HEK293T (cell line): ENCODE results near the gene TTC38.
A peak's percentile ranks its signal among the peaks of the same experiment; 100 is the strongest.

Experiments used
- CTCF ChIA-PET: fragments of 350-600 bp; formaldehyde crosslinking; extraction: SDS; loops from one replicate; lab custom pipeline; 2021; ENCODE audit warnings: antibody characterized with exemption, inconsistent platforms; lab: Yijun Ruan, JAX
- POLR2A ChIA-PET: fragments of 350-600 bp; formaldehyde crosslinking; extraction: SDS; loops from one replicate; lab custom pipeline; 2020; ENCODE audit warnings: antibody characterized with exemption, inconsistent platforms; lab: Yijun Ruan, JAX
- DNase-seq: peaks from one replicate; pipeline ENCODE4 v3.0.0; 2012; ENCODE audit warnings: mixed read lengths; ENCODE audit errors: extremely low spot score
- ARNT ChIP-seq: fragments of 450-650 bp; IDR thresholded peaks from 2 replicates; pipeline ENCODE4 v1.6.1; 2017; ENCODE audit warnings: mild to moderate bottlenecking
- BHLHE40 ChIP-seq: fragments of 450-650 bp; IDR thresholded peaks from 2 replicates; pipeline ENCODE4 v1.6.1; 2016; ENCODE audit warnings: mild to moderate bottlenecking, moderate library complexity, borderline replicate concordance
- CTBP1 ChIP-seq: fragments of 450-650 bp; IDR thresholded peaks from 2 replicates; pipeline ENCODE4 v1.6.1; 2016; ENCODE audit warnings: borderline replicate concordance
- ELF4 ChIP-seq: fragments of 450-650 bp; IDR thresholded peaks from 2 replicates; pipeline ENCODE4 v1.6.1; 2017; ENCODE audit warnings: antibody characterized with exemption
- FOXA1 ChIP-seq: fragments of 450-650 bp; IDR thresholded peaks from 2 replicates; pipeline ENCODE4 v1.6.1; 2016; ENCODE audit warnings: mild to moderate bottlenecking
- FOXK2 ChIP-seq: fragments of 450-650 bp; IDR thresholded peaks from 2 replicates; pipeline ENCODE4 v1.6.1; 2016; ENCODE audit warnings: mild to moderate bottlenecking
- FOXM1 ChIP-seq: fragments of 450-650 bp; IDR thresholded peaks from 2 replicates; pipeline ENCODE4 v1.6.1; 2017; ENCODE audit warnings: mild to moderate bottlenecking, borderline replicate concordance
- HDGF ChIP-seq: fragments of 450-650 bp; IDR thresholded peaks from 2 replicates; pipeline ENCODE4 v1.6.1; 2017; ENCODE audit warnings: antibody characterized with exemption, borderline replicate concordance
- L3MBTL2 ChIP-seq: fragments of 450-650 bp; conservative IDR thresholded peaks from 2 replicates; pipeline ENCODE4 v1.6.1; 2016; ENCODE audit warnings: mild to moderate bottlenecking
- LEF1 ChIP-seq: fragments of 450-650 bp; IDR thresholded peaks from 2 replicates; pipeline ENCODE4 v1.6.1; 2017; ENCODE audit warnings: mild to moderate bottlenecking, borderline replicate concordance
- NFRKB ChIP-seq: fragments of 450-650 bp; IDR thresholded peaks from 2 replicates; pipeline ENCODE4 v1.6.1; 2016; ENCODE audit warnings: mild to moderate bottlenecking, moderate library complexity
- SP1 ChIP-seq: fragments of 450-650 bp; IDR thresholded peaks from 2 replicates; pipeline ENCODE4 v1.6.1; 2017
- SUZ12 ChIP-seq: fragments of 450-650 bp; IDR thresholded peaks from 2 replicates; pipeline ENCODE4 v1.6.1; 2016; ENCODE audit warnings: mild to moderate bottlenecking
- TARDBP ChIP-seq: fragments of 450-650 bp; IDR thresholded peaks from 2 replicates; pipeline ENCODE4 v1.6.1; 2016
- ZNF384 ChIP-seq: fragments of 450-650 bp; IDR thresholded peaks from 2 replicates; pipeline ENCODE4 v1.6.1; 2016
- TF ChIP-seq, protein P1 (sequence below): fragments of 450-650 bp; IDR thresholded peaks from 2 replicates; pipeline ENCODE4 v1.6.1; 2016

The TTC38 gene

DNA sequence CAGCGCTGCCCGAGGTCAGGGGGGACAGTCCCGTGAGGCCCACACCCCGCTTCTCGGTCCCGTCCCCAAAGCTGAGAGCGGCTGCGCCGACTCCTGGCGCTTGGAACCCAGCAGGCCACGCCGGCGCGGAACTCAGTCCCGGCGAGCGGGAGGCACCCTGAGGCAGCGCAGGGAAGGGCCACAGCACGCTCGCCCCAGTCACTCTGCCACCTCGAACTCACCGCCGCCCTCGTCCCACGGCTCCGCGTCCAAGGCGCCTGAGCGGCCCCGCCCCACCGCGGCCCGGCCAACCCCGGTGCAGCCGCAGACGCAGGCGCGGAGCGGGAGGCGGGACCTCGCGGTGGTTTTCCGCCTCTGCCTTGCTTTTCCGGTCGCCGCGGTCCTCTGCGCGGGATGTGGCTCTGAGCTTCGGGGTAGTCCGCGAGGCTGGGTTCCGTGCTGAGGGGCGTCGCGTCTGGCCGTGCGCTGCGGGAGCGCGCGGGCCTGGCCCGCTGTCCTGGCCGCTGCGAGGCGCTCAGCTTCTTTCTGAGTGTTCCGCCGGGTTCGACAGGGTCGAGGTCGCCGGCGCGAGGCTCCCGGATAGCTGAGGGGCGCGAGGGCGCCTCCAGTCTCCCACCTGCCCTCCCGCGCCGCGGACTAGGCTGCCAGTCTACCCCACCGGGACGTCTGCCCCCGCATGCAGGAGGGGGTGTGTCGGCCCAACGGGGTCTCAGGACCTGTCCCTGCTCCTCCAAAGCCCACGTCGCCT, 17.6 kb upstream of the TTC38 start, which contains the start of gene CDPF1:
TSS of gene CDPF1 (minus strand) at position 259 of the 748 bp plus-strand sequence. CDS start 2,009 bp downstream, outside the sequence.
- peak; percentile 87 for DNase-seq
- ChIA-PET CTCF (interaction anchor here (0.9 kb wide), 1 partner anchor 49 kb away, joined by 3 read pairs; no protein-coding TSS in a partner anchor), POLR2A (interaction anchor here (0.6 to 1.8 kb wide), 16 partner anchors 10 to 128 kb away, joined by 3 to 11 read pairs (median 4); partner anchors contain the start of genes GTSE1, TRMU and TTC38)
- TF ChIP-seq ELF4 (peak; percentile 21; the same call in 1 of the 2 replicates), LEF1 (no peak), L3MBTL2 (peak; percentile 96)

DNA sequence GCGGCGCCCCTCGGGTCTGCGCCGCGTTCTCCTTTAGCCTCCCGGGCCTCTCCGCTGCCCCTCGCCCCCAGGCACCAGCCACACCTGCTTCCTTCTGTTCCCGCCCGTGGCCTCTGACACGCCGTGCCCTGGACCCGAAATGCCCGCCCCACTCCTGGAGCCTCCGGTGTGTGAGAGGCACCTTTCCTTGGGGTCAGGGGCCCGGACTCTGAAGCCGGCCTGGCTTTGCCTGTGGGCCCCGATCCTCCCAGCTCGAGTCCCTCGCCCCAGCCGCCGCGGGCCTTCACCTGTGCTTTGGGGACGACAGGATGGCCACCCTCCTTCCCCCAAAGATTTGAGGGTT, 17.1 kb upstream of the TTC38 start:
- CTCF ChIA-PET = interaction anchor here (0.9 kb wide), 1 partner anchor 49 kb away, joined by 3 read pairs; no protein-coding TSS in a partner anchor
- POLR2A ChIA-PET = interaction anchor here (0.9 to 1.6 kb wide), 12 partner anchors 9 to 128 kb away, joined by 3 to 11 read pairs (median 6); partner anchors contain the start of genes GTSE1, TRMU and TTC38
- no peak for DNase-seq
- TF ChIP-seq, protein P1, sequence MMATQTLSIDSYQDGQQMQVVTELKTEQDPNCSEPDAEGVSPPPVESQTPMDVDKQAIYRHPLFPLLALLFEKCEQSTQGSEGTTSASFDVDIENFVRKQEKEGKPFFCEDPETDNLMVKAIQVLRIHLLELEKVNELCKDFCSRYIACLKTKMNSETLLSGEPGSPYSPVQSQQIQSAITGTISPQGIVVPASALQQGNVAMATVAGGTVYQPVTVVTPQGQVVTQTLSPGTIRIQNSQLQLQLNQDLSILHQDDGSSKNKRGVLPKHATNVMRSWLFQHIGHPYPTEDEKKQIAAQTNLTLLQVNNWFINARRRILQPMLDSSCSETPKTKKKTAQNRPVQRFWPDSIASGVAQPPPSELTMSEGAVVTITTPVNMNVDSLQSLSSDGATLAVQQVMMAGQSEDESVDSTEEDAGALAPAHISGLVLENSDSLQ = no peak
- TF ChIP-seq ELF4 = no peak
- no peak for TF ChIP-seq BHLHE40
- no peak for TF ChIP-seq ARNT
- TF ChIP-seq HDGF = no peak
- TF ChIP-seq SP1 = no peak
- TF ChIP-seq FOXA1 = no peak
- TF ChIP-seq SUZ12 = no peak
- TF ChIP-seq ZNF384 = no peak
- TF ChIP-seq LEF1 = no peak
- no peak for TF ChIP-seq L3MBTL2
- no peak for TF ChIP-seq TARDBP
- TF ChIP-seq NFRKB = no peak
- no peak for TF ChIP-seq CTBP1
- TF ChIP-seq FOXM1 = no peak
- TF ChIP-seq FOXK2 = no peak

DNA sequence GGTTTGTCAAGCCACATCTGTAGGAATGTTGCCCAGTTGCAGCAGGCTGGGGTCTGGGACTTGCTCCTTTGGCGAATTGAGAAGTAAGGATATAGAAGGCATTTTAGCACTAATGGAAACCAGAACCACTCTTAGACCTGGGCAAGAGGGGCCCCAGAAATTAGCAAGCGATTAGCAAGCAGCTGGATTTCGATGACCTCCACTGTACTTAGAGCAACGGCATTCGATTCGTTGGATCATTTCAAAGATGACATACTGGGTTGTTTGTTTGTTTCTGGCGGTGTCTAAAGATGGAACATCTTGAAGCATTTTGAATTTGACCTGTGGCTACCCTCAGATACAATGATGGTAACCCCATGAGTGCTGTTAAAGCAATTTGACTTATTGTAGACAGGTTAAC, 16.5 kb upstream of the TTC38 start:
- ChIA-PET POLR2A (interaction anchor here (1.6 kb wide), 1 partner anchor 50 kb away, joined by 6 read pairs; no protein-coding TSS in a partner anchor), CTCF (interaction anchor here (0.9 kb wide), 1 partner anchor 48 kb away, joined by 3 read pairs; no protein-coding TSS in a partner anchor)
- no peak for TF ChIP-seq NFRKB
- no peak for TF ChIP-seq BHLHE40
- TF ChIP-seq ZNF384 = no peak
- no peak for TF ChIP-seq ELF4
- TF ChIP-seq FOXK2 = no peak
- no peak for TF ChIP-seq L3MBTL2
- no peak for TF ChIP-seq CTBP1
- no peak for TF ChIP-seq ARNT
- no peak for TF ChIP-seq TARDBP
- TF ChIP-seq FOXM1 = no peak
- no peak for TF ChIP-seq SP1
- TF ChIP-seq, protein P1 = no peak
- no peak for TF ChIP-seq FOXA1
- no peak for TF ChIP-seq LEF1
- no peak for DNase-seq

DNA sequence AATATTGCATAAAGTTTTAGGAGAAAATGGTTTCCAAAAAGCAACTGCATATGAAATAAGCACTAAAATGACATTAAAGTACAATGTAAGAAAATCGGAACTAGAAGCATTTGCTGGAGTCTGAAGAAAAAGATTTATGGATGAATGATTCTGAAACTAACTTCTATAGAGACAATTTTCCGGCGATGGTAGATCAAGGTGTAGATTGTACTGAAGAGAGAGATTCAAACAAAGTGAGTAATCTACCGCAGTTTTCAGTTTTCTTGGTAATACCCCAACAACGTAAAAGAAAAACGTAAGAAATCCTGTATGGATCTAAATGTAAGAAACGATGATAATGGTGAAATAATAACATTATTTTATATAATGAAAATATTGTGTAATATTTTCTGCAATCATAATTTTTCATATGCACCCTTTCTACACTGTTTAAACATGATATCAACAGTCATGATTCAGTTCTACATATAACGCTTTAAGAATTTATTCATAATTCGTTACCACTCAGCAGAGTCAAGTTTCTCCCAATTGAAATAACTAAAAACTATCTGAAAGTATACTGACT, 15.9 kb upstream of the TTC38 start:
- no peak for DNase-seq
- POLR2A ChIA-PET = no interaction called here
- TF ChIP-seq FOXA1 (no peak), FOXM1 (no peak)
- CTCF ChIA-PET = no interaction called here

DNA sequence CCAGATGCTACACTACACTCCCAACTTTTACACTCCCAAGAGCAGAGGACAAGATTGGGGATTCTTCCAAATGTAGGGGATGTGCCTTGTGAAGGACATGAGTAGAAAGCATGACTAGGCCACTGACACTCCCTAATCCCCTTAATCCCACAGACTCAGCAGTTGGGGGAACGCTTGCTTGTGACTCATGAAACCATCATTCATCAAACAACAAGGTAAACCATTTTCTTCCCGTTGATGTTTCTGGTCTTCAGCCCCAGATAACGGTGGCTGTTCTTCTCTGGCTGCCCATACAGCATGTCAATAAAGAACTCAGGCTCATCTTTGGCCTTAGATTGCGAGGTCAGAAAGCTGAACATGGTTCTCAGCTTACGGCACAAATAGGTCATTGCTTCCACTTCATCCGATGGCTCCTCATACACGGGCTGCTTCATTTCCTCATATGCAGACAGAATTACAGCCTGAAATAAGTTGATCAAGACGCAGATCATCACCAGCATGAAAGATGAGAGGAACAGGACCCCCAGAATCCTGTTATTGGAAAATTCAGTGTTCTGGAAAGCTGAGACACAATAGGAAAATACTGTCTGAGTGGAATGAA, 11.3 kb upstream of the TTC38 start:
- no peak for DNase-seq
- TF ChIP-seq ARNT (no peak), SP1 (no peak), CTBP1 (no peak), ELF4 (no peak), NFRKB (no peak), LEF1 (no peak), HDGF (no peak), TARDBP (no peak), FOXA1 (no peak), FOXM1 (no peak), SUZ12 (no peak), BHLHE40 (no peak), L3MBTL2 (no peak), ZNF384 (no peak)
- ChIA-PET POLR2A (no interaction called here), CTCF (no interaction called here)

DNA sequence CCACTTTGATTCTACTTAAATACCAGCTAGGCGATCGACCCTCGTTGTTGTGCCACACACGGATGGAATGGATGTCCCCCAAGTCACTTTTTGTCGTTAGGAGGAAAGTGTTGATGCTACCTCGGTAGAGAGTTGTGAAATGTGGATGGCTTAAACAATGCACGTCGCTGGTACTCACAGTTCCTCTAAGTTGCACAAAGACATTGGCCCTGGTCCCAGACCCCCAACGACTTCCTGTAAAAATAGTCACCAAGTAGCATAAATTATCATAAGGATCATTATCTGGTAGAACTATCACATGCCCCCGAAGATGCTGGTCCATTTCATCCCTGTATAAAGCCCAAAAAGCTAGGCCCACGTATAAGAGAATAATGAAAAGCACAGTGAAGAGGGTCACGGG, 8.4 kb upstream of the TTC38 start:
- ChIA-PET POLR2A (interaction anchor here (1.8 kb wide), 1 partner anchor 9 kb away, joined by 4 read pairs; the partner anchor contains the start of gene CDPF1), CTCF (interaction anchor here (0.5 kb wide), 1 partner anchor 59 kb away, joined by 3 read pairs; no protein-coding TSS in a partner anchor)

More for the DNA sequence above, 8.4 kb upstream of the TTC38 start:
- TF ChIP-seq, protein P1 = no peak
- TF ChIP-seq ELF4 = no peak
- TF ChIP-seq SUZ12 = no peak
- TF ChIP-seq LEF1 = no peak
- no peak for TF ChIP-seq FOXM1
- DNase-seq = no peak
